ENCODE results near the gene SEC14L1.
A peak's percentile ranks its signal among the peaks of the same experiment; 100 is the strongest.
"Not testable (repeated sequence)": the region's sequence is repeated elsewhere in the genome, so short reads cannot be mapped to it uniquely, and the experiment has no call there.

SEC14L1 gene

DNA sequence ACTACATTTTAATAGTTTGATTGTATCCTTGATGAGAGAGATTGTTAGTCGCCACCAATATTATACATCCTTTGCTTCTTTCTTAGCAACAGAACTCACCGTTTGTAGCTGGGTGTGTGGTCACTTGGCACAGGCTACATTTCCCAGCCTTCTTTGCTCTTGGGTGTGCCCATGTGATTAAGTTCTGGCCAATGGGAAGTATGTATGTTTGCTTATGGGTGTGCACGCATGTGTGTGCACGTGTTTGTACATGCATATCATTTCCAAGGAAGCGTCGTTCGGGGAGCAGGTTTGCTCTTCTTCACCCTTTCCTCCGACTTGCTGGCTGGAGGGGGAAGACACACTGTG lies 4.4 kb upstream of the SEC14L1 start:
- peaks cover 10% of the 10 kb centered on the region for H3K4me1 ChIP-seq (ENCODE audit: insufficient read depth, low read length)
- H2AFZ ChIP-seq (ENCODE audit: low read depth, low read length), result no peak overlapping the region
- TF ChIP-seq EZH2 (IDR thresholded peaks at IDR 0.05; ENCODE audit: borderline replicate concordance, low read depth, low read length, severe bottlenecking), result no peak
- TF ChIP-seq, protein P1, sequence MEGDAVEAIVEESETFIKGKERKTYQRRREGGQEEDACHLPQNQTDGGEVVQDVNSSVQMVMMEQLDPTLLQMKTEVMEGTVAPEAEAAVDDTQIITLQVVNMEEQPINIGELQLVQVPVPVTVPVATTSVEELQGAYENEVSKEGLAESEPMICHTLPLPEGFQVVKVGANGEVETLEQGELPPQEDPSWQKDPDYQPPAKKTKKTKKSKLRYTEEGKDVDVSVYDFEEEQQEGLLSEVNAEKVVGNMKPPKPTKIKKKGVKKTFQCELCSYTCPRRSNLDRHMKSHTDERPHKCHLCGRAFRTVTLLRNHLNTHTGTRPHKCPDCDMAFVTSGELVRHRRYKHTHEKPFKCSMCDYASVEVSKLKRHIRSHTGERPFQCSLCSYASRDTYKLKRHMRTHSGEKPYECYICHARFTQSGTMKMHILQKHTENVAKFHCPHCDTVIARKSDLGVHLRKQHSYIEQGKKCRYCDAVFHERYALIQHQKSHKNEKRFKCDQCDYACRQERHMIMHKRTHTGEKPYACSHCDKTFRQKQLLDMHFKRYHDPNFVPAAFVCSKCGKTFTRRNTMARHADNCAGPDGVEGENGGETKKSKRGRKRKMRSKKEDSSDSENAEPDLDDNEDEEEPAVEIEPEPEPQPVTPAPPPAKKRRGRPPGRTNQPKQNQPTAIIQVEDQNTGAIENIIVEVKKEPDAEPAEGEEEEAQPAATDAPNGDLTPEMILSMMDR (IDR thresholded peaks at IDR 0.05; ENCODE audit: borderline replicate concordance, extremely low read depth, low read length, poor library complexity, severe bottlenecking), result no peak
- no peak overlapping the region for H3K27ac ChIP-seq (ENCODE audit: low read length)
- peaks cover 13% of the 10 kb centered on the region for H3K9me3 ChIP-seq (ENCODE audit: insufficient read depth, low read length, severe bottlenecking)
- H3K27me3 ChIP-seq (ENCODE audit: insufficient read depth, low read length, poor library complexity), result no peaks in the 10 kb centered on the region
- 0 out of 2 replicates have a peak, but pooled peaks cover under 1% of the 10 kb centered on the region for H4K20me1 ChIP-seq (ENCODE audit: insufficient read depth, low read length)
- peaks cover 2% of the 10 kb centered on the region for H3K79me2 ChIP-seq (ENCODE audit: insufficient read depth, low read length)
- no peak overlapping the region for H3K9ac ChIP-seq (ENCODE audit: low read depth, low read length)
- ATAC-seq (ENCODE audit: insufficient read depth, low read depth) (no peak), DNase-seq (no peak)
- H3K4me3 ChIP-seq (ENCODE audit: low read depth in 1 of 2, low read length in 2 of 2), result no peak overlapping the region
- no peaks in the 10 kb centered on the region for H3K36me3 ChIP-seq (ENCODE audit: insufficient read depth, low read length)
- H3K4me2 ChIP-seq (ENCODE audit: insufficient read depth, low read length), result no peak overlapping the region

DNA sequence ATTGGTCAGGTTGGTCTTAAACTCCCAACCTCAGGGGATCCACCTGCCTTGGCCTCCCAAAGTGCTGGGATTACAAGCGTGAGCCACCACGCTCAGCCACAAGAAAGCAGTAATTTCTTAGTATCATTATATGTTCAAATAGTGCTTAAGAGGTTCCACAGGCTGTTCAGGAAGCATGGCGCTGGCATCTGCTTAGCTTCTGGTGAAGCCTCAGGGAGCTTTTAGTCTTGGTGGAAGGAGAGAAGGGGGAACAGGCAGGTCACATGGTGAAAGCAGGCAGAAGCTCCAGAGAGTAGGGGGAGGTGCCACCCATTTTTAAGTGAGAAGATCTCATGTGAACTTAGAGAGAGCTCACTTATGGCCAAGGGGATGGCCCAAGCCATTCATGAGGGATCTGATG lies 3.7 kb upstream of the SEC14L1 start:
- H3K27ac ChIP-seq (ENCODE audit: low read length), result no peak overlapping the region
- peaks cover 13% of the 10 kb centered on the region for H3K9me3 ChIP-seq (ENCODE audit: insufficient read depth, low read length, severe bottlenecking)

GRCh38 chr17:77137886-77138285 lies 2.9 kb upstream of the SEC14L1 start:
- not testable (repeated sequence) for ATAC-seq (ENCODE audit: insufficient read depth, low read depth); H3K4me2 ChIP-seq (ENCODE audit: insufficient read depth, low read length); H3K9ac ChIP-seq (ENCODE audit: low read depth, low read length); H2AFZ ChIP-seq (ENCODE audit: low read depth, low read length); H4K20me1 ChIP-seq (ENCODE audit: insufficient read depth, low read length); H3K27me3 ChIP-seq (ENCODE audit: insufficient read depth, low read length, poor library complexity); H3K4me3 ChIP-seq (ENCODE audit: low read depth in 1 of 2, low read length in 2 of 2); H3K27ac ChIP-seq (ENCODE audit: low read length); H3K36me3 ChIP-seq (ENCODE audit: insufficient read depth, low read length)
- DNase-seq, result peak; percentile 20
- Histone ChIP-seq H3K79me2 (ENCODE audit: insufficient read depth, low read length) (peaks cover 11% of the 10 kb centered on the region), H3K9me3 (ENCODE audit: insufficient read depth, low read length, severe bottlenecking) (peaks cover 13% of the 10 kb centered on the region), H3K4me1 (ENCODE audit: insufficient read depth, low read length) (peaks cover 23% of the 10 kb centered on the region)

More for the DNA sequence above, 3.7 kb upstream of the SEC14L1 start:
- Histone ChIP-seq H2AFZ (ENCODE audit: low read depth, low read length) (no peak overlapping the region), H3K36me3 (ENCODE audit: insufficient read depth, low read length) (no peaks in the 10 kb centered on the region), H3K4me1 (ENCODE audit: insufficient read depth, low read length) (peaks cover 17% of the 10 kb centered on the region), H3K4me3 (ENCODE audit: low read depth in 1 of 2, low read length in 2 of 2) (no peak overlapping the region), H3K4me2 (ENCODE audit: insufficient read depth, low read length) (no peak overlapping the region), H3K9ac (ENCODE audit: low read depth, low read length) (no peak overlapping the region), H3K79me2 (ENCODE audit: insufficient read depth, low read length) (peaks cover 9% of the 10 kb centered on the region), H4K20me1 (ENCODE audit: insufficient read depth, low read length) (0 out of 2 replicates have a peak, but pooled peaks cover 2% of the 10 kb centered on the region), H3K27me3 (ENCODE audit: insufficient read depth, low read length, poor library complexity) (no peaks in the 10 kb centered on the region)
- DNase-seq, result no peak
- ATAC-seq (ENCODE audit: insufficient read depth, low read depth), result no peak
- no peak for TF ChIP-seq EZH2 (IDR thresholded peaks at IDR 0.05; ENCODE audit: borderline replicate concordance, low read depth, low read length, severe bottlenecking)
- TF ChIP-seq, protein P1 (IDR thresholded peaks at IDR 0.05; ENCODE audit: borderline replicate concordance, extremely low read depth, low read length, poor library complexity, severe bottlenecking), result no peak

- H3K9ac ChIP-seq (ENCODE audit: low read depth, low read length), result peak overlapping the region; percentile 81
- H3K27ac ChIP-seq (ENCODE audit: low read length), result peak overlapping the region; percentile 93
- DNase-seq, result peak; percentile 99
- peak overlapping the region; percentile 70 for H2AFZ ChIP-seq (ENCODE audit: low read depth, low read length)
- H3K4me1 ChIP-seq (ENCODE audit: insufficient read depth, low read length), result peaks cover 24% of the 10 kb centered on the region
- peak overlapping the region; percentile 74 for H3K4me2 ChIP-seq (ENCODE audit: insufficient read depth, low read length)
- H4K20me1 ChIP-seq (ENCODE audit: insufficient read depth, low read length), result 0 out of 2 replicates have a peak, but pooled peaks cover 2% of the 10 kb centered on the region
- peaks cover 13% of the 10 kb centered on the region for H3K9me3 ChIP-seq (ENCODE audit: insufficient read depth, low read length, severe bottlenecking)
- peak overlapping the region; percentile 32 to 70 for H3K4me3 ChIP-seq (ENCODE audit: low read depth in 1 of 2, low read length in 2 of 2)
- peak; percentile 92 for ATAC-seq (ENCODE audit: insufficient read depth, low read depth)
- H3K27me3 ChIP-seq (ENCODE audit: insufficient read depth, low read length, poor library complexity), result no peaks in the 10 kb centered on the region
- H3K79me2 ChIP-seq (ENCODE audit: insufficient read depth, low read length), result peaks cover 11% of the 10 kb centered on the region
- no peak for TF ChIP-seq EZH2 (IDR thresholded peaks at IDR 0.05; ENCODE audit: borderline replicate concordance, low read depth, low read length, severe bottlenecking)
- TF ChIP-seq, protein P1 (IDR thresholded peaks at IDR 0.05; ENCODE audit: borderline replicate concordance, extremely low read depth, low read length, poor library complexity, severe bottlenecking), result no peak
- H3K36me3 ChIP-seq (ENCODE audit: insufficient read depth, low read length), result peaks cover 21% of the 10 kb centered on the region
Measured at GRCh38 chr17:77140166-77140877, 447 bp upstream of the SEC14L1 start.
